NCI-H1105 treated with DMSO at 0.1 percent for 48 hours (cell line): ENCODE data around the gene ZC3H4.

Source experiments
- DNase-seq: peaks from one replicate; lab custom pipeline; 2025; lab: John Stamatoyannopoulos, UW

The ZC3H4 gene

GRCh38 chr19:47020992-47021496 is 92.5 kb downstream of the ZC3H4 start:
- no peak for DNase-seq

GRCh38 chr19:47020132-47020805 is 93.3 kb downstream of the ZC3H4 start:
- no peak for DNase-seq

GRCh38 chr19:47019431-47020041 is 94.0 kb downstream of the ZC3H4 start, which contains the start of gene NPAS1:
TSS of gene NPAS1 (plus strand) at chr19:47019837. CDS start at chr19:47021048, 1,211 bp downstream.
- DNase-seq = no peak

GRCh38 chr19:47018923-47019322 is 94.7 kb downstream of the ZC3H4 start:
- no peak for DNase-seq
